Measurements from ENCODE around the gene CASD1.

Gene CASD1

GRCh38 chr7:94514140-94514889, 4.7 kb downstream of the CASD1 start:
- no peak for DNase-seq

GRCh38 chr7:94514917-94515316, 5.3 kb downstream of the CASD1 start:
- DNase-seq = no peak

- DNase-seq = no peak
Measured at GRCh38 chr7:94525923-94526322, 16.3 kb downstream of the CASD1 start.

- DNase-seq = no peak
Measured at GRCh38 chr7:94529516-94529915, 19.9 kb downstream of the CASD1 start.

- no peak for DNase-seq
Measured at GRCh38 chr7:94530109-94530508, 20.5 kb downstream of the CASD1 start.

- no peak for DNase-seq
Measured at GRCh38 chr7:94532676-94533075, 23.1 kb downstream of the CASD1 start.

- DNase-seq = no peak
Measured at GRCh38 chr7:94540428-94540827, 30.8 kb downstream of the CASD1 start.

GRCh38 chr7:94547126-94547525, 37.5 kb downstream of the CASD1 start:
- no peak for DNase-seq

- no peak for DNase-seq
Measured at GRCh38 chr7:94556028-94556427, 46.4 kb downstream of the CASD1 start.

- no peak for DNase-seq
Measured at GRCh38 chr7:94557215-94557614, 47.6 kb downstream of the CASD1 start.

- DNase-seq = no peak
Measured at GRCh38 chr7:94559972-94560371, 50.4 kb downstream of the CASD1 start.

- DNase-seq = no peak
Measured at GRCh38 chr7:94561841-94562514, 52.4 kb downstream of the CASD1 start.

GRCh38 chr7:94562525-94562924, 52.9 kb downstream of the CASD1 start:
- DNase-seq = no peak

GRCh38 chr7:94565247-94565894, 55.8 kb downstream of the CASD1 start:
- no peak for DNase-seq

GRCh38 chr7:94567396-94567795, 57.8 kb downstream of the CASD1 start:
- no peak for DNase-seq

- DNase-seq = no peak
Measured at GRCh38 chr7:94571816-94572215, 62.2 kb downstream of the CASD1 start.

GRCh38 chr7:94575646-94576045, 66.0 kb downstream of the CASD1 start:
- no peak for DNase-seq

GRCh38 chr7:94576316-94576715, 66.7 kb downstream of the CASD1 start:
- DNase-seq = no peak

- no peak for DNase-seq
Measured at GRCh38 chr7:94577357-94577756, 67.7 kb downstream of the CASD1 start.

GRCh38 chr7:94578614-94579013, 69.0 kb downstream of the CASD1 start:
- no peak for DNase-seq

- no peak for DNase-seq
Measured at GRCh38 chr7:94579470-94579869, 69.9 kb downstream of the CASD1 start.

- DNase-seq = no peak
Measured at GRCh38 chr7:94580601-94581000, 71.0 kb downstream of the CASD1 start.

- no peak for DNase-seq
Measured at GRCh38 chr7:94584113-94584512, 74.5 kb downstream of the CASD1 start.

GRCh38 chr7:94588075-94588474, 78.5 kb downstream of the CASD1 start:
- no peak for DNase-seq
